Right ventricle myocardium superior (tissue), 1 donor: ENCODE data around the gene C3orf20. TPM values are rescaled to one million over a fixed set of nuclear protein-coding genes. Genes with fewer than 3 reads are reported as not detected.
"Not testable (repeated sequence)": the region's sequence is repeated elsewhere in the genome, so short reads cannot be mapped to it uniquely, and the experiment has no call there.

ENCODE experiments used
- ATAC-seq: fragments of 200-7000 bp; cut with Tn5 transposase; one replicate; pipeline ENCODE4 v1.9.1; 2020; ENCODE audit warnings: mild to moderate bottlenecking; ENCODE audit not compliant: poor library complexity
- DNase-seq: peaks from one replicate; pipeline ENCODE4 v3.0.0-alpha.2; 2020
- intact Hi-C: fragments of 100-400 bp; cut with DNase I; formaldehyde crosslinking; loops from one replicate; pipeline ENCODE4 v1.11.2; 2022
- total RNA-seq: library from RNA; stranded (reverse); fragmentation: NEBNext Ultra II Directional; extraction: Animal tissue kit (Norgen Biotek cat#: 25700); gene quantifications from one replicate; pipeline ENCODE4 v1.2.1, GENCODE V29; 2021
- donor health status: DM: no; HTN: yes; CAD: no; lungs with severe emphysema.

Gene C3orf20
- total RNA-seq, 1 donor from 2014 or later: not detected

DNA sequence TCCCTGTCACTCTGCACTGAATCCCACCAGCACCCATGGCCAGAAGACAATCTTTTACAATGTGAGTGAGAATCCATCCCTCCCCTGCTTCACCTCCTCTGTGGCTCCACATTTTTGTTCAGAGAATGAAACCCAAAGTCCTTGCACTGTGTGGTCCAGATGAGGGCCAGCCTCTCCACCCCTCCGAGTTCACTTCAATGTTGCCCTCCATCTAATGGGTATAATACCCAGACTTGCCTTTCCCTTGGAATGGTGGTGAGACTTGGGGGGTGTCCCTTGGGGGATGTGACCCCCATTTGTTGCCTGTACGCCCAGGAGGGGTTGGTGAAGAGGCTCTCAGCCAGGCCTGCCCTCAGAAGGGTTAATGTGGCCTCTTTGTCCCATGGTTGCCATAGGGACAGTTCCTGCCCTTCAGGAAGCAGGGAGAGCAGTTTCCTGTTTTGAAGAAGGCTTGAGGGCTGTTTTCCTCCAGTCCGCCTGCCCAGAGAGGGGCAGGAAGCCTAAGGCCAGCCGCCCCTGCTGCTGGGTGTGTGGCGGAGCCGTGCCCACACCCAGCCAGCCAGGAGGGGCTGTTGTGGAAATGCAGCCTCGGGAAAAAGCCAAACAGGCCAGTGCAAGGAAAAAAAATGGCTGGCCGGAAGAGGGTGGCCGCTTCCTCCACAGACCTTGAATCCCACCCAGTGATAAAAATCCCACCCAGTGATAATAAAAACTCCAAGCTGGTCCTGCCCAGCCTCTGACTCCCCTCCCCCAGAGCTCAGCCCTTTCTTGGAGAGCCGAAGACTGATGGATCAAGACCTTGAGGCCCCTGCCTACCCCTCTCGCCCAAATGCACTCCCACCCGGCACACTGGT is 129.3 kb downstream of the C3orf20 start:
- intact Hi-C loops: no loop called here
- ATAC-seq: peak; percentile 72

DNA sequence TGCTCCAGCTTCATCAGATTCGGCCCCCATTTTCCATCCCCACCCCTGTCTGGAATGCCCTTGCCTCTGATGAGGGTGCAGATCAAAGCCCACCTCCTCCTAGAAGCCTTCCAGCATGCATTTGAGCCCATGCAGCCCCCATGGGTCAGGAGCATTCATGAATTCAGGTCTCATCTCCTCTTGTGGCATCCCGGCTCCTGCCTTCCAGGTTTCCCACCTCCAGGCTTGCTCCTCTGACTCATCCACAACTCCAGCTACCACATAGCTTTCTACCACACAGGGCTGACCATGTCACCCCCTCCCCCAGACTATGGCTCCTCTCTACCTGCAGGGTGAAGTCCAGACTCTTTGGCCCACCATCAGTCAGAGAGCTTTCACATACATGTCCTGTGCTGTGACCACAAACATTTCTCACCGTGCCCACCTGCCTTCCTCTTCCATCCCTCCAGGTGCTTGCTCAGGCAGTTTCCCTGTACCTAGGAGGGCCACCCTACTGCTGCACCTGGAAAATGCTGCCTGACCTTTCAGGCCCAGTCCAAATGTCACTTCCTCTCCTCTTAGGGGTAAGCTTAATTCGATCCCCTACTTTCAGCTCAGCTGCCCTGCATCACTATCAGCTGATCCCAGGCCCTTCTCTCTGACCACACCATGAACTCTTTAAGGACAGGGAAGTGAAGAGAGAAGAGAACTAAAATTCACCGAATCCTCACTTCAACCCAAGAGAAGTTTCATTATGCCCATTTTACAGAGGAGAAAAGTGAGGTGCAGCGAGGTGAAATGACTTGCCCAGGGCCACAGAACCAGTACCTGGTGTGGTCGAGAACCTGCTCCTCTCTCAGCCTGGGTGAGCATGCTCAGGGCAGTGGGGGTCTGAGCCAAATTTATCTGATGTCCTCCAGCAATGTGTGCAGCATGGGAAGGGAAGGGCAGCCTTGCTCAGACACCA is 130.2 kb downstream of the C3orf20 start:
- intact Hi-C loops: no loop called here
- ATAC-seq: no peak
- DNase-seq: no peak

More for the DNA sequence above, 129.3 kb downstream of the C3orf20 start:
- DNase-seq: no peak

DNA sequence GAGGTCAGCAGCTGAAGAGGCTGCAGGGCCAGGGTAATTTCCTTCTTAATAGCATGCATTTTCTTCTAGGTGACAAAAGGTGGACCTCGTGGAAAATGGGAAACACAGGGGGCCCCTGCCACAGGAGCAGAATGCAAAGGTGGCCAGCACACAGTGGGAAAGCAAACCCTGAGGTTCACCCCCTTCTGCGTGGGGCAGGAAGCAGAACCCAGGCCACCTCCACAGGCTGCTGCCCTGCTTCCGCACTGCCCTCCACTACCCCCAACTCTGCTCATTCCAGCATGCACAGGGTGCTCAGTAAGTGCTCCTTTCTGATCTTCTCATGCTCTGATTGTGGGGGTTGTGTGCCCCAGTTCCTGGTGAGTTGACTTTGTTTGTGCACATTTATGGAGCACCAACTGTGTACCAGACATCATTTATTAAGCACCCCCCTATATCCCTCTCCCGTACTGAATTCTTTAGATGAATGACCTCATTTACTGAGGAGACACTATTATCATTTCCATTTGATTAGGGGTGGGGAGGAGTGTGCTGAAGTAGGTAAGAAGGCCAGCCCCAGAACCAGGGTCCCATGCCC is 131.1 kb downstream of the C3orf20 start:
- ATAC-seq: no peak
- no peak for DNase-seq
- intact Hi-C loops: no loop called here

DNA sequence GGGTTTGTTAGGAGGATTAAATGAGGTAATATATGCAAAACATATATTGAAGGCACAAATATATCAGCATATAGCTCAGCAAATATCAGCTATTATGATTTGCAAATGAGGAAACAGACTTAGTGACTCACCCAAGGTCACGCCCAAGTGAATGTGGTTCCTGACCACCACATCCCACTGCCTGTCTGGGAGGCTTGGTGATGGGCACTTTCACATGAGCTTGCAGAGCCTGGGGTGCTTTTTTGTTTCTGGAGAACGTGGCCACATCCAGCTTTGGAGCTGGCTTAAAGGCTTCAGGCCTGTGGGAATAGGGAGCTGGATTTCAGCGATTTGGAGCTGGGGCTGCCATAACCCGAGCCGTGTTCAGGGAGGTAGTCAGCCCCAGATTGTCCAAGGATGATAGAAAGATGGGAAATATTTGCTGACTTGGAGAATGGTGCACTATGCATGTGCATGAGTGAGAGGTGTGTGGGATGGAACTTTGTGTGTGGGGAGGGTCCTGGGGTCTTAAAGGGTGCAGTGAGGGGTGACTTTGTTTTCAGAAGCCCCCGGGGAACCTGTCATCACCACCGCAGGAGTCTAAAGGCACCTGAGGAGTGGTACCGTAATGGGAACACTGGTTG is 131.8 kb downstream of the C3orf20 start:
- DNase-seq (no peak), ATAC-seq (no peak)
- intact Hi-C loops: no loop called here

DNA sequence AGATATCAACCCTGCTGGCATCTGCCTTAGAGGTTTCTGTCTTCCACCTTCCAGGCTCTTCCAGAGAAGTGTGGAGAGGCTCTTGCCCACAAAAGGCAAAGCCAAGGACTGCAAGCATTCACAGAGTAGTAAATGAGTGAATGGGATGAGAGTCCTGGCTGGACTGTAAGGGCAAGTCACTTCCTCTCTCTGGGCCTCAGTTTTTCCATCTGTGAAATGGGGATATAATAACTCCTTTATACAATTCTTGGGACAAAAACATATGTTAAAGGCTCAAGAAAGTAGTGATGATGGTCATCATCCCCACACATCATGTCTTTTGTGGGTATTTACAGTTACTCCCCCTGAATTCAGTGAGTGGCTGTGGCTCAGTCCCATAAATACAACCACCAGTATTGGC is 133.1 kb downstream of the C3orf20 start:
- intact Hi-C loops: no loop called here
- ATAC-seq (no peak), DNase-seq (no peak)

DNA sequence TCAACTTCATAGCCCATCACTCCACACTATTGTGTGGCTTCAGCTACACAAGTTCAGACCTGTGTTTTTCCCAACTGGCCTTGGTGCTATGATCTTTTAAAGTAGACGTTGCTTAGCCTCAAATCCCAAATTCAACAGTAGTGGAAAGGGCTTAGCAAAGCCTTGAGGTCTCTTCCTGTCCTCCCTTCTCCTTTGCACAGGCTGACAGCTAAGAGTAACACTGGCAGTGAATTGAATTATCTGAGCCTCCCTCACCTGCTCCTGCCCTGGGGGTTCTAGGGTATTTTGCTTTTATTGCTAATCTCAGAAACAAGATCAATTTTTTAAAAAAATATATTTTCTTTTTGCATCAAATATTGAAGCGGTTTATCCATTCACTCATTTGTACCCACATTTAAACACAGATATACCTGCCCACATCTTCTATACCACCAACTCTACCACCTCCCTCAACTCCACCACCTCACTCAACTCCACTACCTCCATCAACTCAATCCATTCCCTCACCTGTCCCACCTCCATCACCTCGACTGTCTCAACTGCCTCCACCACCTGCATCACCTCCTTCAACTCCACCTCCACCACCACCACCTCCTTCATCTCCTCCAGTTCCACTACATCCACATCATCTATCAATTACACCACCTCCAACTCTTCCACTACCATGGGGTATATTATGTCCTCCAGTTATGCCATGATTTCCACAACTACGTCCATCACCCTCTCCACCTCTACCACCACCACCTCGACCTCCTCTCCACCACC is 133.7 kb downstream of the C3orf20 start:
- intact Hi-C loops: no loop called here
- ATAC-seq: no peak
- DNase-seq: no peak

DNA sequence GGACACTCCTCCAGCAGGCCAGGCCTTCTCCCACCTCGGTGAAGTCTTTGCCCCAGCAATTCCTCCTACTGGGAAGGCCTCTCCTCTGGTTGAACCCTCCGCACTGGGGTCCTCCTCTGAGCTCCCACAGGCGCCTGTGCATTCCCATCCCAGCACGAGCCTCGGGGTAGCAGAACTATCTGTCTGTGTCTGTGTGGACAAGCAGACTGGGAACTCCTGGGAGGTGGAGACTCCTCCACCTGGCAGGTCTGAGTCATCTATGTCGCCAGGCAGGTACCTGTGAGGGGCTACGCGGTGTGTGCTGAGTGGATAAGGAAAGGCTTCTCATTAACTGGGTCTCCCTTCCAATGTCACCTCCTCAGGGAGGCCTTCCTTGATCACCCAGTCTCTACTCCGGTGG is 134.7 kb downstream of the C3orf20 start:
- DNase-seq, intact Hi-C loops, ATAC-seq: not testable (repeated sequence)

DNA sequence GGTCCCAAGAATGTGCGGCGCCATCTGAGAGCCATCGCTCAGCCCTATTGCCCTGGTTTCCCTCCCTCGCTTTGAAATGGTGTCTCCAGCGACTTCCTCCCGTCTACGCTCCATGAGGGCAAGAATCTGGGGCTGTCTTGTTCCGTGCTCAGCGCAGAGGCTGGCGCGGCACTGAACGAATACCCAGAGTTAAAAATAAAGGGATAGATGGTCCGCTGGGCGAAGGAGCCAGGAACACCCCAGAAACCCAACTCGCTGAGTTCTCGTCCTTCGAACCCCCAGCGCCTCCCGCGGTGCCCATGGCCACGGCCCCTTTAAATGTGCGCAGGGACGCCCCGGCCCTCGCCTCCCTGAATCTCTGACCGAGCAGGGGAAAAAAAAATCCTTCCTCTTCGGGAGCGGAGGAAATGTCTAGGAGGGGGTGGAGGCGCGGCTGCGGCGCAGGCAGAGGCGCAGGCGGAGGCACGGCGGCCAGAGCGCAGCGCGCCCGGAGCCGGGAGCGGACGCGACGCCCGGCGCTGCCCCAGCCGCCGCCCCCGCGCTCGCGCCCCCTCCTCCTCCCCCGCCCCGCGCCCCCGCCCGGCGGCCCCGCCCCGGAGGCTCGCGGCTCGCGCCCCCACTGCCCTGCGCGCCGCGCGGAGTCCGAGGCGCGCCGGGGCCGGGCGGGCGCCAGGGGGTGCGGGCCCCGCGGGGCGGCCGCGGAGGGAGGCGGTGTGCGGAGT is 135.3 kb downstream of the C3orf20 start:
- peak; percentile 74 for DNase-seq
- intact Hi-C loops: no loop called here
- ATAC-seq: peak; percentile 60

DNA sequence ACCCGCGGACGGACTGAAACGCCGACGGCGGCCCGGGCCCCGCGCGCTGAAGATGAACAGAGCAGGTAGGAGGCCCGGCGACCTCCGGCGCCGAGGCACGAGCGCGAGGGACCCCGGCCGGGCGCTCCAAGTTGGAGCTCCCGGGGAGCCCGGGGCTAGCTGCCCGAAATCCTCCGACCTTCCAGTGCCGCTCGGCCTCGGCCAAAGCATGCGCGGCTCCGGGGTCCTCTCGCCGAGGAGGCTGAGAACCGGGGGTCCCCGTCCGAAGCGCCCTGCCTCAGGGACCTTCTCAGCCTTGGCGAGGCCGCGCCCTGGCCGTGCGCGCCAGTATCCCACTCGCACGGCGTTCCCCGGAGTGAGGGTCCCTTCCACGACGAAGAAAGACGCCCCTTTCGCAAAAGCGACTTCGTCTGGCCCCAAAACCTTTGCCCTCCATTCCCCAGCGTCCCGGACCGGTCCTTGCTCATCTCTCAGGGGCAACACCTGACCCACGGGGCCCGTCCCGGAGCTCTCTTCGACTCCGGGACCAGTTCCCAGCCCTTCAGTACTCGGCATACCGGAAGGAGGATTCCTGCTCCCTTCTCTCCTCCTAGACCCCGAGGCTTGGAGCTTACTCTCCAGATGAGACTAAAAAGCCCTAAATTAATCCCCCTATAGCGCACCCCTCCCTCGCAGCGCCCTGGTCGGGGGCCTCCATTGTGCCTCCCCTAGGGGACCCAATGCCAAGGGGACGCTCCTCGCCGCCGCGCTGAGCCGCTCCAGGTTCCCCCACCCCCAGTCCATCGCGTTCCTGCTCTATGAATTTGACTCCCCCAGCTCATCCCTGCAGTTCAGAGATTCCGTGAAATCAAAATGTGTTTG is 136.1 kb downstream of the C3orf20 start:
- intact Hi-C loops: no loop called here
- DNase-seq (no peak), ATAC-seq (peak; percentile 18)

DNA sequence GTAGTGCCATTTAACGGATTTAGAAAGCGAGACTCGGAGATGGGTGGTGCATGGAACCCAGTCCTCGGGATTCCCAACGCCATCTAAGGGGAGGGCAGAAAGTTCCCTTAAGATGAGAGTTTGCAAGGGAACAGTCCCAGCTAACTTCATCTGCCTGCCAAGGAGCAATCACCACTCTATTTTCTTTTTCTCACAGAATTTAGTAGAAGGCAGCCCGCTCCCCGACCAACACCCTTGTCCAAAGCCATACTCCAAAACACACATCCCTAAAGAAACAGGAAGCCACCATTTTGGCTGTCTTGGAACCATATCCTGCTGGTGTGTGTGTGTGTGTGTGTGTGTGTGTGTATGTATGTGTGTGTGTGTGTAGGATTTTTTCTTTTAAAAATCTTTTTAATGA is 136.7 kb downstream of the C3orf20 start:
- peak; percentile 38 for ATAC-seq
- no peak for DNase-seq
- intact Hi-C loops: no loop called here

DNA sequence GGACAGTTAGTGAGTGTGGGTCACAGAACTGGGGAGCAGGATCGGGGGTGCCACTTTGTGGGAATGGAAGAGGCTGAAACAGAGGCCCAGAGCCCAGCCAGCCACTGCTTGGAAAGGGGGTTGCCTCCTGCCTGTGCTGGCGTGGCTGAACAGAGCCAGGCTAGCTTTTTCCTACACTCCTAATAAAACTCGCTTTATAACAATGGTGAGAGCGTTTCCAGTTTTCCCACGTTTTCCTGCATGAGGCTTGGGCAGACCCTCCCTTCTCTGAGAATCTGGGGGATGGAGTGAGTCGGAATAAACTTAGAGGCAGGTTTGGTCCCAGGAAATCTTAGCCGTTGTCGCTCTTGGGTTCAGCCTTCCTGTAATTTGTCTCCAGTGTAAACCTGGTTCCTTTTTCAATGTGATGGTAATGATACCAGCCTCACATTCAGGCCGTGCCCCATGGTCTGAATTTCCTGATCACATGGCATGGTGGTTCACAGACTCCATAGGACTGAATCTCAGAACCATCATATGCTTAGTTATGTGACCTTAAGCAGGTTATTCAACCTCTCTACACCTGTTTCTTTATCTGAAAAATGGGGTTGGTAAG is 137.4 kb downstream of the C3orf20 start:
- intact Hi-C loops: no loop called here
- ATAC-seq (no peak), DNase-seq (no peak)

DNA sequence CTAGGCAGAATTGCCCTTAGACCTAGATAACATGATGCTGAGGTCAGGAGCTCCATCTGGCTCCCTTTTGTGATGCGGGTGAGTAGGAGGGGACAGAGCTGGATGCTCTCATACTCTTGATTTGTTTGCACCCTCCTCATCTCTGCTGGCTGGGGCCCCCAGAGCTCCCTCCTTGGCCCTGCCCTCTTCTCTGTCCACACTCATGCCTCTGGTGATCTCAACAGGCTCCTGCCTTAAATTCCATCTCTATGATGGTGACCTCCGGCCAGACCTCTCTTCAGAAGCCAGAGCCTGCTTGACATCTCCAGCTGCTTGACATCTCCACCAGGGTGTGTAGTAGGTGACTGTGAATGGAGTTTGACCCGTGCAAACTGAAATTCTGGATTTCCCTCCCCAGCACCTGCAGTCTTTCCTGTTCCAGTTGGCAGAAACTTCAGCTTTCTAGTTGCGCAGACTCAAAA is 139.5 kb downstream of the C3orf20 start:
- intact Hi-C loops: no loop called here
- ATAC-seq: peak; percentile 13
- no peak for DNase-seq

DNA sequence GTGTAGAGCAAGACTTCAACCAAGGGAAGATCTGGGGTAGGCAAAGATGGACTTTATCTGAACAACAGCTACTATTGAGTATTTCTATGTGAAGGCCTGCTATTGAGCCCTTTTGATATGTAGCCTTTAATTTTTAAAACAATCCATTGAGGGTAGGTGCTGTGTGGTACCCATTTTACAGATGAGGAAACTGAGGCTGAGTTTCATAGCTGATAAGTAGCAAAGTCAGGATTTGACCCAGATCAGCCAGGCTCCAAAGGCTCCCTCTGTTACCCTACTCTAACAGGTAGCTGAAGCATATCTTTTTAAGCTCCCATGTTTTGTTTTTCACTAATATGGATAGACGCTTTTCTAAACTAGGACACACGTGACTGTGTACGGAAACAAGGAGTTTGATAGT is 141.4 kb downstream of the C3orf20 start:
- DNase-seq: no peak
- intact Hi-C loops: no loop called here
- no peak for ATAC-seq

DNA sequence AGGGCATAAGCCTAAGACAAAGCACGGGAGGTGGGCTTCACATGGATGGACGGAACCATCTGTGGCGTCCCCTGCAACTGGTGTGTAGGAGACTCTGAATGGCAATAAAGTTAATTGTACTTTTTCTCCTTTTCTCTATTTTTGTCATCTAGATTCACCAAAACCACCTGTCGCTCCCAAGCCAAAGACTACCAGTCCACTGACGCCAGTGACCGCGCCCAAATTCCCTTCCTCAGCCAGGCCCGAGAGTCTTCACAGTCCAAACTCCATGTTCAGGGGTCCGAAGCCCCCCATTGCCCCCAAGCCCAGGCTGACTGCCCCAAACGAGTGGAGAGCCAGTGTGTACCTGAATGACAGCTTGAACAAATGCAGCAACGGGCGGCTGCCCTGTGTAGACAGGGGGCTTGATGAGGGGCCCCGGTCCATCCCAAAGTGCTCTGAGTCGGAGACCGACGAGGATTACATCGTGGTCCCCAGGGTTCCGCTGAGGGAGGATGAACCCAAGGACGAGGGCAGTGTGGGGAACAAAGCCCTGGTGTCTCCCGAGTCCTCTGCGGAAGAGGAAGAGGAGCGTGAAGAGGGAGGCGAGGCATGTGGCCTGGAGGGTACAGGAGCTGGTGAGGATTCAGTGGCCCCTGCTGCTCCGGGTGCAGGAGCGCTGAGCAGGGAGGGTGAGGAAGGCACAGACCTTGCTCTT is 144.0 kb downstream of the C3orf20 start, which contains the start of gene FGD5:
FGD5 (plus strand) TSS at position 159 of the 697 bp plus-strand sequence; CDS start at position 269, 110 bp downstream.
- DNase-seq (no peak), ATAC-seq (no peak)
- intact Hi-C loops: no loop called here

DNA sequence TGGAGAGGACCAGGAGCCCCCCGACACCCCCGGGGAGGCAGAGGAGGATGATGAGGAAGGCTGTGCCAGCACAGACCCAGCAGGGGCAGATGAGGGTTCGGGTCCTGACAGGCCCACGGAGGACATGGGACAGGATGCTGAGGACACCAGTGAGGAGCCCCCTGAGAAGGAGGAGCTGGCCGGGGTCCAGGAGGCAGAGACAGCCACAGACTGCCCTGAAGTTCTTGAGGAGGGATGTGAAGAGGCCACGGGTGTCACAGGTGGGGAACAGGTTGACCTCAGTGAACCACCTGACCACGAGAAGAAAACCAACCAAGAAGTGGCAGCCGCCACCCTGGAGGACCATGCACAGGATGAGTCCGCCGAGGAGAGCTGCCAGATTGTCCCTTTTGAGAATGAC is 144.7 kb downstream of the C3orf20 start:
- intact Hi-C loops: no loop called here
- ATAC-seq: no peak

DNA sequence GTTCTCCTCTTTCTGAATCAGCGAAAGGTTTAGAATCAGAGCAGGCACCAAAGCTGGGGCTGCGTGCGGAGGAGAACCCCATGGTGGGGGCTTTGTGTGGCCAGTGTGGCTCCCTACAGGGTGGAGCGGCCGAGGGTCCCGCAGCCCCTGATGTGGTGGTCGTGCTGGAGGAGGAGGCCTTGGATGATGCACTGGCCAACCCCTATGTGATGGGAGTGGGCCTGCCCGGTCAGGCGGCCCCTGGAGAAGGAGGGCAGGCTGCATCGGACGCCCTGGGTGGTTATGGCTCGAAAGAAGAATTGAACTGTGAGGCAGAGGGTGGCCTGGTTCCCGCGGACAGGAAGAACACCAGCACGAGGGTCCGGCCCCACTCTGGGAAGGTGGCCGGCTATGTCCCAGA is 145.2 kb downstream of the C3orf20 start:
- ATAC-seq (no peak), DNase-seq (no peak)
- intact Hi-C loops: no loop called here

More for the DNA sequence above, 144.7 kb downstream of the C3orf20 start:
- DNase-seq: no peak
